Spleen (tissue), 11 donors: Measurements from ENCODE around the gene STPG1. TPM values are rescaled to one million over a fixed set of nuclear protein-coding genes. Genes with fewer than 3 reads are reported as not detected.

Experiments used
- DNase-seq: peaks from one replicate; pipeline ENCODE4 v3.0.0-alpha.2; 2020
- H3K27ac ChIP-seq, 8 donors: fragments of 200-600 bp; sonication (generic) in 7 of 8; 1 replicate in 4 of 8; 2 replicates in 4 of 8; pipeline versions ENCODE4 v1.5.0 to v1.8.0; 2016 to 2021; ENCODE audit warnings: inconsistent platforms in 4 of 8, mild to moderate bottlenecking in 4 of 8, moderate library complexity in 1 of 8
- H3K27me3 ChIP-seq, 7 donors: fragments of 200-600 bp; sonication (generic) in 6 of 7; replicated peaks in 1 of 7; 1 replicate in 4 of 7; 2 replicates in 3 of 7; pipeline versions ENCODE4 v1.5.0 to v1.8.0; 2016 to 2021; ENCODE audit warnings: inconsistent platforms in 3 of 7, mild to moderate bottlenecking in 1 of 7
- H3K36me3 ChIP-seq, 6 donors: fragments of 200-600 bp; sonication (generic) in 5 of 6; 1 replicate in 4 of 6; 2 replicates in 2 of 6; pipeline versions ENCODE4 v1.5.0 to v1.8.0; 2016 to 2021; ENCODE audit warnings: inconsistent platforms in 2 of 6
- H3K4me1 ChIP-seq, 6 donors: fragments of 200-600 bp; sonication (generic) in 5 of 6; 1 replicate in 3 of 6; 2 replicates in 3 of 6; pipeline versions ENCODE4 v1.5.0 to v1.8.0; 2016 to 2021; ENCODE audit warnings: inconsistent platforms in 3 of 6
- H3K4me3 ChIP-seq, 8 donors: fragments of 200-600 bp; sonication (generic) in 7 of 8; 1 replicate in 4 of 8; 2 replicates in 4 of 8; pipeline versions ENCODE4 v1.5.0 to v1.8.0; 2016 to 2021; ENCODE audit warnings: inconsistent platforms in 4 of 8, mild to moderate bottlenecking in 4 of 8, moderate library complexity in 2 of 8
- H3K9me3 ChIP-seq, 8 donors: fragments of 200-600 bp; sonication (generic) in 7 of 8; 1 replicate in 4 of 8; 2 replicates in 4 of 8; pipeline versions ENCODE4 v1.5.0 to v1.8.0; 2016 to 2021; ENCODE audit warnings: inconsistent platforms in 4 of 8
- CTCF ChIP-seq, 11 experiments: fragments of 200-600 bp in 7 of 11; fragments of 450-650 bp in 4 of 11; sonication (generic) in 4 of 11; IDR thresholded peaks in 8 of 11; conservative IDR thresholded peaks in 3 of 11; 1 replicate in 7 of 11; 2 replicates in 4 of 11; pipeline versions ENCODE4 v1.4.0 to v1.8.0; 2016 to 2021; ENCODE audit warnings: antibody characterized with exemption in 11 of 11, inconsistent platforms in 4 of 11, mild to moderate bottlenecking in 1 of 11
- POLR2A ChIP-seq, 3 donors: fragments of 450-650 bp; IDR thresholded peaks; one replicate each; pipeline ENCODE4 v1.5.1; 2017; ENCODE audit warnings: antibody characterized with exemption in 3 of 3, mild to moderate bottlenecking in 1 of 3
- POLR2AphosphoS5 ChIP-seq, 3 donors: sonication (generic); formaldehyde crosslinking; IDR thresholded peaks; one replicate each; pipeline ENCODE4 v1.5.1; 2017; ENCODE audit warnings: antibody characterized with exemption in 3 of 3
- WGBS, 5 donors: extraction: QIAGEN DNeasy Blood & Tissue Kit in 3 of 5; methylation state at CpG; one replicate each; pipeline versions ENCODE4 v1.1.5 to v1.1.7; 2013 to 2018; 5-methylcytosine and 5-hydroxymethylcytosine counted together
- intact Hi-C: fragments of 100-400 bp; cut with DNase I; formaldehyde crosslinking; loops from one replicate; pipeline ENCODE4 v1.15.0; 2023; ENCODE audit warnings: low total_unique reads
- polyA plus RNA-seq, 3 donors: library from polyadenylated mRNA; stranded (reverse); fragments of 200-250 nt; gene quantifications; one replicate each; pipeline ENCODE4 v1.2.1, GENCODE V29; 2013
- total RNA-seq, 7 donors: library from RNA; depleted of rRNA in 3 of 7; stranded (reverse); fragments of >200 nt in 3 of 7; fragmentation: NEBNext Ultra II Directional in 4 of 7; extraction: Animal tissue kit (Norgen Biotek cat#: 25700) in 4 of 7; gene quantifications; one replicate each; pipeline versions ENCODE4 v1.1.0 to v1.2.1, GENCODE V29; 2016 to 2021
- donor health status: healthy with polysubstance abuse.
- donor health status: DM: no; HTN: no; CAD: no; lungs with moderate emphysema.
- donor health status: DM: no; HTN: no; CAD: no.
- donor health status: Bipolar disorder and iron deficiency.
- donor health status: healthy.
- donor health status: DM: no; HTN: no; CAD: no.
- donor health status: DM: yes; HTN: yes; CAD: no.

STPG1 gene
- total and polyA plus RNA-seq, 10 donors, result 1.5 to 5.8 (median 3.7) TPM

DNA sequence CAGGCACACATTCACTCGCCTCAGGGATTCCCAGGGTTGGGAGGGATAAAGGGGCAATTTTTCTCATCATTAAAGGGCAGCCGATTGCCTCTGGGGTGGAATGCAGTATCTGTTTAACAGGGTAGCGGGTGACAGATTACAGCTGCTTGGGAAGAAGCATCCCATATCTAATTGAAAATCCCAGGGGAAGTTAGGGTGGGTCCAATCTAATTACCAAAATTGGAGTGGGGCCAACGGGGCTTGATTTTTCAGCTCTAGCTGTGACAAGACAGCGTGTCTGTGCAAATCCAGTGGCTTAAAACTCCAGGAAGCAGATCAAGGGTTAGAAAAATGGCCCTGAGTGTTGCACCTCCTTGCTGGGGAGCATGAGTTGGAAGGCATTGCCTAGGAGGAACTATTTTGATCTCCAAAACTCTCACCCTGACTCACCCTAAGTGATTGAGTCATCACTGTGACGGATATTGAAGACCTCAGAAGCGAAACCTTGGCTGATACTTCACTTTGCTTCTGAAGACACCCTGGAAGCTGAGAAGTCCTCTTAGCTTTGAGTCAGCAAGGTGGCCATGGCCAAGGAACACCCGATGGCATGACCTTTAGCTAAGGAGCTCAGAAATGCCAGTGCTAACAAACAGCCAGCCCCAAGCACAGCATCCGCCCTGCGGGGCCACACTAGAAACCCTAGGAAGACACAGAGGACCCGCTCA lies 48.5 kb downstream of the STPG1 start:
- Histone ChIP-seq H3K36me3 (peaks cover 0 to 43% (median 3%) of the 10 kb centered on the region in 6 donors), H3K4me3 (no peak overlapping the region), H3K4me1 (no peaks in the 10 kb centered on the region), H3K9me3 (no peaks in the 10 kb centered on the region), H3K27me3 (no peaks in the 10 kb centered on the region), H3K27ac (no peak overlapping the region)
- WGBS, 5 donors, result 79 to 84% (median 81%) methylated on average over 11 of the region's 11 CpGs
- TF ChIP-seq CTCF (IDR thresholded peaks at IDR 0.05 in 8 of 11, conservative IDR thresholded peaks at IDR 0.05 in 3 of 11), result no peak
- TF ChIP-seq POLR2A (IDR thresholded peaks at IDR 0.05), result no peak
- TF ChIP-seq POLR2AphosphoS5 (IDR thresholded peaks at IDR 0.05), result no peak
- DNase-seq, result no peak
- intact Hi-C loops, result no loop called here

- 76 to 85% (median 78%) methylated on average over 2 of the region's 2 CpGs; no CpG with 5 or more reads in 1 of the 5 donors for WGBS, 5 donors
- DNase-seq, result no peak
These were observed 49.0 kb downstream of the STPG1 start for GRCh38 chr1:24364605-24364974.

GRCh38 chr1:24363994-24364393 lies 49.6 kb downstream of the STPG1 start:
- no peaks in the 10 kb centered on the region for H3K9me3 ChIP-seq
- TF ChIP-seq CTCF (IDR thresholded peaks at IDR 0.05 in 8 of 11, conservative IDR thresholded peaks at IDR 0.05 in 3 of 11) (no peak), POLR2AphosphoS5 (IDR thresholded peaks at IDR 0.05) (no peak), POLR2A (IDR thresholded peaks at IDR 0.05) (no peak)
- peaks cover 0 to 44% (median 3%) of the 10 kb centered on the region in 6 donors for H3K36me3 ChIP-seq
- intact Hi-C loops, result no loop called here
- DNase-seq, result no peak
- WGBS, 5 donors, result 87 to 97% (median 93%) methylated on average over 7 of the region's 7 CpGs
- H3K4me3 ChIP-seq, result no peak overlapping the region
- H3K27ac ChIP-seq, result no peak overlapping the region
- no peaks in the 10 kb centered on the region for H3K27me3 ChIP-seq
- peaks cover 0 to 1% (median 0%) of the 10 kb centered on the region in 6 donors for H3K4me1 ChIP-seq

More at GRCh38 chr1:24364605-24364974, 49.0 kb downstream of the STPG1 start:
- H3K27me3 ChIP-seq, result no peaks in the 10 kb centered on the region
- H3K36me3 ChIP-seq, result peaks cover 0 to 44% (median 3%) of the 10 kb centered on the region in 6 donors
- H3K9me3 ChIP-seq, result no peaks in the 10 kb centered on the region
- intact Hi-C loops, result no loop called here
- no peak for TF ChIP-seq POLR2AphosphoS5 (IDR thresholded peaks at IDR 0.05)
- TF ChIP-seq POLR2A (IDR thresholded peaks at IDR 0.05), result no peak
- TF ChIP-seq CTCF (IDR thresholded peaks at IDR 0.05 in 8 of 11, conservative IDR thresholded peaks at IDR 0.05 in 3 of 11), result no peak
- H3K27ac ChIP-seq, result no peak overlapping the region
- H3K4me3 ChIP-seq, result no peak overlapping the region
- no peaks in the 10 kb centered on the region for H3K4me1 ChIP-seq

- intact Hi-C loops, result no loop called here
- no peak overlapping the region for H3K4me3 ChIP-seq
- TF ChIP-seq CTCF (IDR thresholded peaks at IDR 0.05 in 8 of 11, conservative IDR thresholded peaks at IDR 0.05 in 3 of 11) (no peak), POLR2A (IDR thresholded peaks at IDR 0.05) (no peak), POLR2AphosphoS5 (IDR thresholded peaks at IDR 0.05) (no peak)
These were observed 50.5 kb downstream of the STPG1 start for GRCh38 chr1:24362982-24363614.

More at GRCh38 chr1:24362982-24363614, 50.5 kb downstream of the STPG1 start:
- H3K27me3 ChIP-seq, result no peaks in the 10 kb centered on the region
- peaks cover 0 to 41% (median 3%) of the 10 kb centered on the region in 6 donors for H3K36me3 ChIP-seq
- H3K27ac ChIP-seq, result no peak overlapping the region
- DNase-seq, result no peak
- H3K4me1 ChIP-seq, result peaks cover 0 to 7% (median 2%) of the 10 kb centered on the region in 6 donors
- WGBS, 5 donors, result 81 to 90% (median 89%) methylated on average over 4 of the region's 4 CpGs
- no peaks in the 10 kb centered on the region for H3K9me3 ChIP-seq
